Measurements from ENCODE around the gene FAM174C.

The FAM174C gene

DNA sequence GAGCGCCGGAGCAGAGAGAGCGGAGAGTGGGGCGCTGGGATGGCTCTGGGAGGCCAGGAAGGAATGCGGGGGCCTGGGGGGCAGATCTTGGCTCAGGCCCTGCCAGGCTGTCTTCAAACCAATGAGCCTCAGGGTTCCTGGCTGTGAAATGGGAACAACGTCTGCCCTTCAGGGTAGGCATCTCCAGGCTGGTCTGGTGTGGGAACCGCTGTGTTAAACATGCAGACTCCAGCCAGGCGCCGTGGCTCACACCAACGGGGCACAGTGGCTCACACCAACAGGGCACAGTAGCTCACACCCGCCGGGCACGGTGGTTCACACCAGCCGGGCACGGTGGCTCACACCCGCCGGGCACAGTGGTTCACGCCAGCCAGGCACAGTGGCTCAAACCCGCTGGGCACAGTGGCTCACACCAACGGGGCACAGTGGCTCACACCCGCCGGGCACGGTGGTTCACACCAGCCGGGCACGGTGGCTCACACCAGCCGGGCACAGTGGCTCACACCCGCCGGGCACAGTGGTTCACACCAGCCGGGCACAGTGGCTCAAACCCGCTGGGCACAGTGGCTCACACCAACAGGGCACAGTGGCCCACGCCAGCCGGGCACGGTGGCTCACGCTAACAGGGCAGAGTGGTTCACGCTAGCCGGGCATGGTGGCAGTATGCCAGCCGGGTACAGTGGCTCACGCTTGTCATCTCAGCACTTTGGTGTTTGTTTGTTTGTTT lies 50.4 kb downstream of the FAM174C start:
- no peak overlapping the region for H3K4me3 ChIP-seq (ENCODE audit: low read depth, low read length)
- no peak for DNase-seq (ENCODE audit: low read depth)
- TF ChIP-seq, protein P1, sequence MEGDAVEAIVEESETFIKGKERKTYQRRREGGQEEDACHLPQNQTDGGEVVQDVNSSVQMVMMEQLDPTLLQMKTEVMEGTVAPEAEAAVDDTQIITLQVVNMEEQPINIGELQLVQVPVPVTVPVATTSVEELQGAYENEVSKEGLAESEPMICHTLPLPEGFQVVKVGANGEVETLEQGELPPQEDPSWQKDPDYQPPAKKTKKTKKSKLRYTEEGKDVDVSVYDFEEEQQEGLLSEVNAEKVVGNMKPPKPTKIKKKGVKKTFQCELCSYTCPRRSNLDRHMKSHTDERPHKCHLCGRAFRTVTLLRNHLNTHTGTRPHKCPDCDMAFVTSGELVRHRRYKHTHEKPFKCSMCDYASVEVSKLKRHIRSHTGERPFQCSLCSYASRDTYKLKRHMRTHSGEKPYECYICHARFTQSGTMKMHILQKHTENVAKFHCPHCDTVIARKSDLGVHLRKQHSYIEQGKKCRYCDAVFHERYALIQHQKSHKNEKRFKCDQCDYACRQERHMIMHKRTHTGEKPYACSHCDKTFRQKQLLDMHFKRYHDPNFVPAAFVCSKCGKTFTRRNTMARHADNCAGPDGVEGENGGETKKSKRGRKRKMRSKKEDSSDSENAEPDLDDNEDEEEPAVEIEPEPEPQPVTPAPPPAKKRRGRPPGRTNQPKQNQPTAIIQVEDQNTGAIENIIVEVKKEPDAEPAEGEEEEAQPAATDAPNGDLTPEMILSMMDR (IDR thresholded peaks at IDR 0.05; ENCODE audit: control insufficient read depth, extremely low read depth, insufficient read depth), result no peak

GRCh38 chr19:1327125-1327524 lies 51.8 kb downstream of the FAM174C start:
- no peak overlapping the region for H3K4me3 ChIP-seq (ENCODE audit: low read depth, low read length)
- DNase-seq (ENCODE audit: low read depth), result no peak
- TF ChIP-seq, protein P1 (IDR thresholded peaks at IDR 0.05; ENCODE audit: control insufficient read depth, extremely low read depth, insufficient read depth), result no peak
